WTC11 (cell line): Measurements from ENCODE around the gene RGS6. TPM values are rescaled to one million over a fixed set of nuclear protein-coding genes. Genes with fewer than 3 reads are reported as not detected.

ENCODE experiments used
- ATAC-seq: fragments of 200-7000 bp; cut with Tn5 transposase; 2 replicates; pipeline ENCODE4 v1.10.0; 2021; ENCODE audit warnings: mild to moderate bottlenecking, moderate library complexity
- CTCF ChIA-PET: fragments of 300-600 bp; sonication (Branson Sonifier 250); formaldehyde crosslinking; loops from one replicate; lab custom pipeline; 2021; ENCODE audit warnings: antibody characterized with exemption; lab: Charles Lee
- POLR2A ChIA-PET: fragments of 350-600 bp; sonication (Branson Sonifier 250); formaldehyde crosslinking; loops from one replicate; lab custom pipeline; 2021; ENCODE audit warnings: antibody characterized with exemption; lab: Charles Lee
- DNase-seq: peaks from one replicate; pipeline ENCODE4 v3.0.0; 2021; ENCODE audit warnings: low spot score
- H3K27ac Mint-ChIP-seq: 2 replicates; pipeline ENCODE4 v1.8.0; 2021; ENCODE audit warnings: mixed read lengths
- H3K27me3 Mint-ChIP-seq: 2 replicates; pipeline ENCODE4 v1.8.0; 2021; ENCODE audit warnings: low read depth, mild to moderate bottlenecking, moderate library complexity, mixed read lengths
- H3K36me3 Mint-ChIP-seq: 2 replicates; pipeline ENCODE4 v1.8.0; 2021; ENCODE audit warnings: mixed read lengths
- H3K4me1 Mint-ChIP-seq: 2 replicates; pipeline ENCODE4 v1.8.0; 2022; ENCODE audit warnings: mixed read lengths
- H3K4me3 Mint-ChIP-seq: 2 replicates; pipeline ENCODE4 v1.8.0; 2021; ENCODE audit warnings: mild to moderate bottlenecking, moderate library complexity, mixed read lengths
- H3K9me3 Mint-ChIP-seq: 2 replicates; pipeline ENCODE4 v1.8.0; 2021; ENCODE audit warnings: mixed read lengths
- CREM ChIP-seq: sonication (generic); formaldehyde crosslinking; IDR thresholded peaks from 2 replicates; pipeline ENCODE4 v1.8.1; 2022; ENCODE audit warnings: mild to moderate bottlenecking, missing genetic modification reagents, moderate library complexity
- CTCF ChIP-seq: fragments of 200-600 bp; IDR thresholded peaks from 2 replicates; pipeline ENCODE4 v1.8.0; 2022; ENCODE audit warnings: antibody characterized with exemption
- ELF4 ChIP-seq: sonication (generic); formaldehyde crosslinking; IDR thresholded peaks from 2 replicates; pipeline ENCODE4 v1.8.1; 2022; ENCODE audit warnings: low read depth, mild to moderate bottlenecking, moderate library complexity, missing genetic modification reagents
- EMX1 ChIP-seq: fragments of 250-450 bp; sonication (Bioruptor Pico); IDR thresholded peaks from 2 replicates; pipeline ENCODE4 v1.8.0; 2021; ENCODE audit warnings: mild to moderate bottlenecking
- FOXP1 ChIP-seq: sonication (generic); formaldehyde crosslinking; IDR thresholded peaks from 2 replicates; pipeline ENCODE4 v1.8.0; 2022; ENCODE audit warnings: missing genetic modification reagents, mild to moderate bottlenecking, moderate library complexity, borderline replicate concordance
- IRF2 ChIP-seq: sonication (generic); formaldehyde crosslinking; IDR thresholded peaks from 2 replicates; pipeline ENCODE4 v1.8.0; 2022; ENCODE audit warnings: low read depth, missing genetic modification reagents, borderline replicate concordance
- MYBL2 ChIP-seq: sonication (generic); formaldehyde crosslinking; IDR thresholded peaks from 2 replicates; pipeline ENCODE4 v1.8.1; 2023; ENCODE audit warnings: mild to moderate bottlenecking, moderate library complexity, missing genetic modification reagents
- NFATC4 ChIP-seq: fragments of 250-450 bp; sonication (Bioruptor Pico); IDR thresholded peaks from 2 replicates; pipeline ENCODE4 v1.9.0; 2021; ENCODE audit warnings: mild to moderate bottlenecking
- NFYB ChIP-seq: sonication (generic); formaldehyde crosslinking; conservative IDR thresholded peaks from 2 replicates; pipeline ENCODE4 v1.8.0; 2022; ENCODE audit warnings: low read depth, missing genetic modification reagents
- SMAD4 ChIP-seq: sonication (generic); formaldehyde crosslinking; IDR thresholded peaks from 2 replicates; pipeline ENCODE4 v1.8.0; 2022; ENCODE audit warnings: mild to moderate bottlenecking, missing genetic modification reagents
- TEAD4 ChIP-seq: sonication (generic); formaldehyde crosslinking; IDR thresholded peaks from 2 replicates; pipeline ENCODE4 v1.8.0; 2022; ENCODE audit warnings: mild to moderate bottlenecking, missing genetic modification reagents
- TP53 ChIP-seq: sonication (generic); formaldehyde crosslinking; IDR thresholded peaks from 2 replicates; pipeline ENCODE4 v1.8.1; 2023; ENCODE audit warnings: mild to moderate bottlenecking, missing genetic modification reagents
- ZBTB21 ChIP-seq: sonication (generic); formaldehyde crosslinking; IDR thresholded peaks from 2 replicates; pipeline ENCODE4 v1.8.1; 2023; ENCODE audit warnings: mild to moderate bottlenecking, missing genetic modification reagents, borderline replicate concordance
- ZNF121 ChIP-seq: sonication (generic); formaldehyde crosslinking; IDR thresholded peaks from 2 replicates; pipeline ENCODE4 v1.8.0; 2023; ENCODE audit warnings: missing genetic modification reagents
- ZNF138 ChIP-seq: sonication (generic); formaldehyde crosslinking; conservative IDR thresholded peaks from 2 replicates; pipeline ENCODE4 v1.8.1; 2022; ENCODE audit warnings: mild to moderate bottlenecking, moderate library complexity, missing genetic modification reagents
- ZNF317 ChIP-seq: sonication (generic); formaldehyde crosslinking; IDR thresholded peaks from 2 replicates; pipeline ENCODE4 v1.8.1; 2023; ENCODE audit warnings: low read depth, mild to moderate bottlenecking, moderate library complexity, missing genetic modification reagents, borderline replicate concordance
- ZNF396 ChIP-seq: fragments of 250-450 bp; sonication (Bioruptor Pico); IDR thresholded peaks from 2 replicates; pipeline ENCODE4 v1.8.0; 2021; ENCODE audit warnings: mild to moderate bottlenecking, moderate library complexity, borderline replicate concordance
- ZNF416 ChIP-seq: fragments of 250-450 bp; sonication (Bioruptor Pico); IDR thresholded peaks from 2 replicates; pipeline ENCODE4 v1.9.0; 2021; ENCODE audit warnings: mild to moderate bottlenecking, inconsistent platforms
- ZNF512 ChIP-seq: sonication (generic); formaldehyde crosslinking; IDR thresholded peaks from 2 replicates; pipeline ENCODE4 v1.8.1; 2022; ENCODE audit warnings: missing genetic modification reagents, borderline replicate concordance
- total RNA-seq: library from RNA; stranded (reverse); gene quantifications from 3 replicates; pipeline ENCODE4 v1.2.3, GENCODE V29; 2021
- TF ChIP-seq, protein P1 (sequence below): sonication (generic); formaldehyde crosslinking; IDR thresholded peaks from 2 replicates; pipeline ENCODE4 v1.8.1; 2022; ENCODE audit warnings: low read depth, missing genetic modification reagents, borderline replicate concordance
- TF ChIP-seq, protein P2 (sequence below): sonication (generic); formaldehyde crosslinking; IDR thresholded peaks from 2 replicates; pipeline ENCODE4 v1.8.1; 2022; ENCODE audit warnings: low read depth, mild to moderate bottlenecking, moderate library complexity, missing genetic modification reagents, borderline replicate concordance
- TF ChIP-seq, protein P3 (sequence below): sonication (generic); formaldehyde crosslinking; IDR thresholded peaks from 2 replicates; pipeline ENCODE4 v1.8.1; 2022; ENCODE audit warnings: mild to moderate bottlenecking, missing genetic modification reagents, moderate library complexity, borderline replicate concordance
- TF ChIP-seq, protein P4 (sequence below): sonication (generic); formaldehyde crosslinking; IDR thresholded peaks from 2 replicates; pipeline ENCODE4 v1.8.1; 2023; ENCODE audit warnings: mild to moderate bottlenecking, missing genetic modification reagents
- TF ChIP-seq, protein P5 (sequence below): fragments of 250-450 bp; sonication (Bioruptor Pico); conservative IDR thresholded peaks from 2 replicates; pipeline ENCODE4 v1.9.0; 2021; ENCODE audit warnings: mild to moderate bottlenecking

Gene RGS6
- total RNA-seq, 1 experiment from 2014 or later: 1.0 TPM

- TF ChIP-seq ZNF396 (CRISPR knock-in tag) (no peak), TEAD4 (CRISPR knock-in tag) (no peak), ZBTB21 (no peak), ZNF416 (CRISPR knock-in tag) (no peak), MYBL2 (CRISPR knock-in tag) (no peak), EMX1 (CRISPR knock-in tag) (no peak), TP53 (CRISPR knock-in tag) (no peak), CTCF (no peak)
- DNase-seq: no peak
- H3K9me3 Mint-ChIP-seq: peaks cover 24% of the 10 kb centered on the region
- H3K4me1 Mint-ChIP-seq: peaks cover 10% of the 10 kb centered on the region
- ChIA-PET CTCF (no interaction called here), POLR2A (no interaction called here)
- H3K36me3 Mint-ChIP-seq: no peaks in the 10 kb centered on the region
- no peaks in the 10 kb centered on the region for H3K27me3 Mint-ChIP-seq
- no peak for ATAC-seq
- H3K27ac Mint-ChIP-seq: no peak overlapping the region
- no peak overlapping the region for H3K4me3 Mint-ChIP-seq
These were observed 657.4 kb downstream of the RGS6 start for GRCh38 chr14:72589652-72590051.

GRCh38 chr14:72590577-72590976 is 658.3 kb downstream of the RGS6 start:
- H3K9me3 Mint-ChIP-seq: peaks cover 17% of the 10 kb centered on the region
- no peak for TF ChIP-seq ELF4
- no peak for TF ChIP-seq ZNF121 (CRISPR knock-in tag)
- TF ChIP-seq ZNF512 (CRISPR knock-in tag): no peak
- no peak for TF ChIP-seq NFATC4
- TF ChIP-seq, protein P1, sequence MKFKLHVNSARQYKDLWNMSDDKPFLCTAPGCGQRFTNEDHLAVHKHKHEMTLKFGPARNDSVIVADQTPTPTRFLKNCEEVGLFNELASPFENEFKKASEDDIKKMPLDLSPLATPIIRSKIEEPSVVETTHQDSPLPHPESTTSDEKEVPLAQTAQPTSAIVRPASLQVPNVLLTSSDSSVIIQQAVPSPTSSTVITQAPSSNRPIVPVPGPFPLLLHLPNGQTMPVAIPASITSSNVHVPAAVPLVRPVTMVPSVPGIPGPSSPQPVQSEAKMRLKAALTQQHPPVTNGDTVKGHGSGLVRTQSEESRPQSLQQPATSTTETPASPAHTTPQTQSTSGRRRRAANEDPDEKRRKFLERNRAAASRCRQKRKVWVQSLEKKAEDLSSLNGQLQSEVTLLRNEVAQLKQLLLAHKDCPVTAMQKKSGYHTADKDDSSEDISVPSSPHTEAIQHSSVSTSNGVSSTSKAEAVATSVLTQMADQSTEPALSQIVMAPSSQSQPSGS (CRISPR knock-in tag): no peak
- TF ChIP-seq, protein P2, sequence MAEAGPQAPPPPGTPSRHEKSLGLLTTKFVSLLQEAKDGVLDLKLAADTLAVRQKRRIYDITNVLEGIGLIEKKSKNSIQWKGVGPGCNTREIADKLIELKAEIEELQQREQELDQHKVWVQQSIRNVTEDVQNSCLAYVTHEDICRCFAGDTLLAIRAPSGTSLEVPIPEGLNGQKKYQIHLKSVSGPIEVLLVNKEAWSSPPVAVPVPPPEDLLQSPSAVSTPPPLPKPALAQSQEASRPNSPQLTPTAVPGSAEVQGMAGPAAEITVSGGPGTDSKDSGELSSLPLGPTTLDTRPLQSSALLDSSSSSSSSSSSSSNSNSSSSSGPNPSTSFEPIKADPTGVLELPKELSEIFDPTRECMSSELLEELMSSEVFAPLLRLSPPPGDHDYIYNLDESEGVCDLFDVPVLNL (CRISPR knock-in tag): no peak
- TF ChIP-seq ZNF317 (CRISPR knock-in tag): no peak
- no peak for TF ChIP-seq NFYB (CRISPR knock-in tag)
- no peak for TF ChIP-seq IRF2 (CRISPR knock-in tag)
- TF ChIP-seq FOXP1 (CRISPR knock-in tag): no peak
- TF ChIP-seq, all 79 proteins: peak for 0
- no peak for ATAC-seq
- Mint-ChIP-seq H3K4me3 (no peak overlapping the region), H3K27me3 (no peaks in the 10 kb centered on the region), H3K27ac (no peak overlapping the region), H3K36me3 (no peaks in the 10 kb centered on the region), H3K4me1 (peaks cover 9% of the 10 kb centered on the region)
- no peak for DNase-seq
- POLR2A ChIA-PET: no interaction called here
- CTCF ChIA-PET: no interaction called here

DNA sequence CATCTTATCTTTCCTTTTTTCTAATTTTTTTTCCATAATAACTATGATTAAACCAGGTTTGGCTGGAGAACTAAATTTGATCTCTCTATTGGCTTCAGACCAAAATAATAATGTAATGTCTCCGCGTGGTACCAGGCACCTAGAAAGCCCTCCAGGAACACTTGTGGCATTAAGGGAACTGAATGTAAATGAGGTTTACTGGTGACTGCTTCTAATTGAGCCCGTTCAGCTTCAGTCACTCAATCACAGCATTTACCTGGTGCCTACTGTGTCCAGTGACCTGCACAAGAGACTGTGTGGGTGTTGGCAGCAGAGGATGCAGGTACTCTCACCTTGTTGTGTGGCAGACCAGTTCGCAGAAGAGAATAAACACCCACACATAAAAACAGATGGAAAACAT is 659.2 kb downstream of the RGS6 start:
- ChIA-PET POLR2A (no interaction called here), CTCF (no interaction called here)
- peaks cover 6% of the 10 kb centered on the region for H3K4me1 Mint-ChIP-seq
- DNase-seq (no peak), ATAC-seq (no peak)
- H3K27me3 Mint-ChIP-seq: no peaks in the 10 kb centered on the region
- H3K27ac Mint-ChIP-seq: no peak overlapping the region
- peaks cover 9% of the 10 kb centered on the region for H3K9me3 Mint-ChIP-seq
- no peak overlapping the region for H3K4me3 Mint-ChIP-seq
- H3K36me3 Mint-ChIP-seq: no peaks in the 10 kb centered on the region
- TF ChIP-seq, protein P3, sequence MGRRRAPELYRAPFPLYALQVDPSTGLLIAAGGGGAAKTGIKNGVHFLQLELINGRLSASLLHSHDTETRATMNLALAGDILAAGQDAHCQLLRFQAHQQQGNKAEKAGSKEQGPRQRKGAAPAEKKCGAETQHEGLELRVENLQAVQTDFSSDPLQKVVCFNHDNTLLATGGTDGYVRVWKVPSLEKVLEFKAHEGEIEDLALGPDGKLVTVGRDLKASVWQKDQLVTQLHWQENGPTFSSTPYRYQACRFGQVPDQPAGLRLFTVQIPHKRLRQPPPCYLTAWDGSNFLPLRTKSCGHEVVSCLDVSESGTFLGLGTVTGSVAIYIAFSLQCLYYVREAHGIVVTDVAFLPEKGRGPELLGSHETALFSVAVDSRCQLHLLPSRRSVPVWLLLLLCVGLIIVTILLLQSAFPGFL (CRISPR knock-in tag): no peak
- no peak for TF ChIP-seq CREM
- no peak for TF ChIP-seq ZNF138 (CRISPR knock-in tag)
- TF ChIP-seq, protein P4, sequence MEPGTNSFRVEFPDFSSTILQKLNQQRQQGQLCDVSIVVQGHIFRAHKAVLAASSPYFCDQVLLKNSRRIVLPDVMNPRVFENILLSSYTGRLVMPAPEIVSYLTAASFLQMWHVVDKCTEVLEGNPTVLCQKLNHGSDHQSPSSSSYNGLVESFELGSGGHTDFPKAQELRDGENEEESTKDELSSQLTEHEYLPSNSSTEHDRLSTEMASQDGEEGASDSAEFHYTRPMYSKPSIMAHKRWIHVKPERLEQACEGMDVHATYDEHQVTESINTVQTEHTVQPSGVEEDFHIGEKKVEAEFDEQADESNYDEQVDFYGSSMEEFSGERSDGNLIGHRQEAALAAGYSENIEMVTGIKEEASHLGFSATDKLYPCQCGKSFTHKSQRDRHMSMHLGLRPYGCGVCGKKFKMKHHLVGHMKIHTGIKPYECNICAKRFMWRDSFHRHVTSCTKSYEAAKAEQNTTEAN (CRISPR knock-in tag): no peak
- TF ChIP-seq EMX1 (CRISPR knock-in tag): no peak
- TF ChIP-seq, protein P5, sequence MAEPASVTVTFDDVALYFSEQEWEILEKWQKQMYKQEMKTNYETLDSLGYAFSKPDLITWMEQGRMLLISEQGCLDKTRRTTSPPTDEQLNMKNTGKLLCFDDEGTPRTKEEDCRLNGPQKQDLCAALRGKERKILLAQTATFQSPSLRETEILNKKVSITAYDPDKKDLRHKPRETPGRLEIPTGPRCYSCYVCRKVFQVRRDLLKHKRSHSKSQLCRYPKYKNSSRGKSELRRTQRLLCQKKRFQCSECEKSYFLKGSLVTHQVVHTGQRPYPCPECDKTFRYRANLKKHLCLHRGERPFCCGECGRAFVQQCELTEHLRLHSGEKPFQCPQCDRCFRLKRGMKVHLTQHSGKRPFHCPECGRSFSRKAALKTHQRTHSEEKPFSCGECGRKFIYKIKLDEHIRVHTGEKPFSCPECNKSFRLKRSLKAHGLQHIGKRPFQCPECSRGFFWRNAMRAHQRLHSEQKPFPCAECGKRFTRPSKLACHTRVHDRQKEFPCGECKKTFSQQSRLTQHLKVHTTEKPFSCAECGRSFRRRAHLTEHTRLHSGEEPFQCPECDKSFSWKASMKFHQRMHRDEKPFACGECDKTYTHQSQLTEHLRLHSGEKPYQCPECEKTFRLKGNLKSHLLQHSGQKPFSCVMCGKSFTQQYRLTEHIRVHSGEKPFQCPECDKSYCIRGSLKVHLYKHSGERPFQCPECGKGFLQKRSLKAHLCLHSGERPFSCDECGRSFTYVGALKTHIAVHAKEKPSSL (CRISPR knock-in tag): no peak
- no peak for TF ChIP-seq SMAD4
